GM12878 (cell line): ENCODE results near the gene SOX5. TPM values are rescaled to one million over a fixed set of nuclear protein-coding genes. Genes with fewer than 3 reads are reported as not detected.

Experiments used
- ATAC-seq: fragments of 200-7000 bp; cut with Tn5 transposase; 3 replicates; pipeline ENCODE4 v1.9.1; 2020; ENCODE audit warnings: mild to moderate bottlenecking, moderate library complexity
- BruUV-seq: library from RNA; stranded (reverse); fragments of 400-500 nt; replicated peaks from 2 replicates; lab custom pipeline; 2021; lab: Mats Ljungman, UMichigan
- CTCF ChIA-PET: fragments of 300-600 bp; sonication (Branson Sonifier 250); formaldehyde crosslinking; extraction: SDS; loops from one replicate; lab custom pipeline; 2021; ENCODE audit warnings: inconsistent platforms; lab: Yijun Ruan, JAX
- POLR2A ChIA-PET: fragments of 350-600 bp; formaldehyde crosslinking; extraction: SDS; loops from one replicate; lab custom pipeline; 2021; ENCODE audit warnings: inconsistent platforms; lab: Charles Lee
- RAD21 ChIA-PET: fragments of 300-600 bp; sonication (Branson Sonifier 250); formaldehyde crosslinking; loops from one replicate; lab custom pipeline; 2023; ENCODE audit warnings: antibody characterized with exemption; ENCODE audit not compliant: unreplicated experiment; lab: Charles Lee
- SMC1A ChIA-PET: fragments of 300-600 bp; sonication (Branson Sonifier 250); formaldehyde crosslinking; loops from one replicate; lab custom pipeline; 2023; ENCODE audit not compliant: unreplicated experiment, uncharacterized antibody; lab: Charles Lee
- DNase-seq: peaks from one replicate; pipeline ENCODE4 v3.0.0-alpha.2; 2011; ENCODE audit warnings: low read depth, low spot score
- FAIRE-seq: peaks from 3 replicates; lab custom pipeline; 2011; peaks lifted over from hg19 to GRCh38; lab: Jason Lieb, UNC
- H2AFZ ChIP-seq: 2 replicates; pipeline ENCODE4 v1.6.0; 2011; ENCODE audit warnings: low read depth, low read length, control low read depth; ENCODE audit not compliant: control insufficient read depth
- H3K27ac ChIP-seq: 2 replicates; pipeline ENCODE4 v1.5.1; 2011; ENCODE audit warnings: control low read depth; ENCODE audit not compliant: control insufficient read depth, insufficient read depth
- H3K27me3 ChIP-seq, 2 experiments: replicated peaks in 1 of 2; 2 replicates each; pipeline versions ENCODE4 v1.6.0 to v1.6.1; 2011; ENCODE audit warnings: low read length in 1 of 2; ENCODE audit not compliant: control insufficient read depth in 2 of 2, insufficient read depth in 2 of 2
- H3K36me3 ChIP-seq, 2 experiments: 2 replicates each; pipeline ENCODE4 v1.5.1; 2011; ENCODE audit warnings: low read length in 1 of 2; ENCODE audit not compliant: control insufficient read depth in 2 of 2, insufficient read depth in 2 of 2
- H3K4me1 ChIP-seq: 2 replicates; pipeline ENCODE4 v1.6.1; 2011; ENCODE audit warnings: mild to moderate bottlenecking, low read length, moderate library complexity, mixed read lengths; ENCODE audit not compliant: control insufficient read depth, insufficient read depth
- H3K4me2 ChIP-seq: 2 replicates; pipeline ENCODE4 v1.6.0; 2011; ENCODE audit warnings: control low read depth; ENCODE audit not compliant: control insufficient read depth, insufficient read depth
- H3K4me3 ChIP-seq: fragments of 200-600 bp; sonication (generic); 2 replicates; pipeline ENCODE4 v1.5.1; 2016
- H3K79me2 ChIP-seq: 2 replicates; pipeline ENCODE4 v1.6.0; 2011; ENCODE audit warnings: low read length; ENCODE audit not compliant: control insufficient read depth, insufficient read depth
- H3K9ac ChIP-seq: 2 replicates; pipeline ENCODE4 v1.8.0; 2011; ENCODE audit warnings: low read length, control low read depth, mixed read lengths; ENCODE audit not compliant: control insufficient read depth, insufficient read depth
- H3K9me3 ChIP-seq: replicated peaks from 3 replicates; pipeline ENCODE4 v1.5.1; 2011; ENCODE audit warnings: mild to moderate bottlenecking, low read length; ENCODE audit not compliant: control insufficient read depth, insufficient read depth
- H4K20me1 ChIP-seq: 2 replicates; pipeline ENCODE4 v1.6.0; 2011; ENCODE audit not compliant: control insufficient read depth, insufficient read depth
- BCL11A ChIP-seq: IDR thresholded peaks from 2 replicates; pipeline ENCODE4 v1.6.1; 2011; ENCODE audit warnings: low read depth, low read length
- EGR1 ChIP-seq, 2 experiments: IDR thresholded peaks; 1 replicate in 1 of 2; 2 replicates in 1 of 2; pipeline ENCODE4 v1.6.1; 2011 to 2012; ENCODE audit warnings: low read depth in 2 of 2, low read length in 2 of 2, borderline replicate concordance in 1 of 2, mild to moderate bottlenecking in 1 of 2, moderate library complexity in 1 of 2
- HDGF ChIP-seq: fragments of 450-650 bp; IDR thresholded peaks from 2 replicates; pipeline ENCODE4 v1.6.1; 2016; ENCODE audit warnings: antibody characterized with exemption
- KLF5 ChIP-seq: fragments of 450-650 bp; IDR thresholded peaks from 2 replicates; pipeline ENCODE4 v1.6.1; 2014; ENCODE audit warnings: mild to moderate bottlenecking; ENCODE audit not compliant: partially characterized antibody
- NR2C2 ChIP-seq: IDR thresholded peaks from 2 replicates; pipeline ENCODE4 v1.6.1; 2011; ENCODE audit warnings: borderline replicate concordance, low read depth; ENCODE audit not compliant: control insufficient read depth, insufficient read length
- RAD51 ChIP-seq: fragments of 450-650 bp; IDR thresholded peaks from 2 replicates; pipeline ENCODE4 v1.6.1; 2016; ENCODE audit warnings: moderate library complexity, mild to moderate bottlenecking, inconsistent platforms
- SIX5 ChIP-seq: IDR thresholded peaks from 2 replicates; pipeline ENCODE4 v1.6.1; 2011; ENCODE audit warnings: mild to moderate bottlenecking, low read depth, low read length, moderate library complexity; ENCODE audit not compliant: severe bottlenecking
- SMAD5 ChIP-seq: IDR thresholded peaks from 2 replicates; pipeline ENCODE4 v1.6.1; 2016; ENCODE audit warnings: antibody characterized with exemption, low read depth
- SMC3 ChIP-seq: IDR thresholded peaks from 2 replicates; pipeline ENCODE4 v1.6.1; 2011; ENCODE audit warnings: low read length, improper control_type of control experiment, borderline replicate concordance
- SREBF2 ChIP-seq: IDR thresholded peaks from 2 replicates; pipeline ENCODE4 v1.6.1; 2012; ENCODE audit warnings: mild to moderate bottlenecking, low read length
- STAT1 ChIP-seq: fragments of 450-650 bp; conservative IDR thresholded peaks from 2 replicates; pipeline ENCODE4 v1.6.1; 2014; ENCODE audit warnings: antibody characterized with exemption, mild to moderate bottlenecking
- TCF12 ChIP-seq: IDR thresholded peaks from 2 replicates; pipeline ENCODE4 v1.6.1; 2011; ENCODE audit warnings: low read depth, mild to moderate bottlenecking, low read length
- ZNF384 ChIP-seq: IDR thresholded peaks from 2 replicates; pipeline ENCODE4 v1.6.1; 2012; ENCODE audit warnings: low read depth, mild to moderate bottlenecking, low read length, improper control_type of control experiment, borderline replicate concordance
- WGBS: methylation state at CpG from one replicate; pipeline ENCODE4 v1.1.6; 2016; ENCODE audit warnings: low lambda C conversion rate; ENCODE audit not compliant: insufficient replicate concordance, insufficient coverage; ENCODE audit errors: missing lambda C conversion rate; 5-methylcytosine and 5-hydroxymethylcytosine counted together
- in situ Hi-C: fragments of 300-500 bp; cut with MboI; formaldehyde crosslinking; loops from 9 replicates; pipeline ENCODE4 v1.14.3; 2018; ENCODE audit warnings: mixed read lengths
- intact Hi-C: fragments of 100-400 bp; cut with micrococcal nuclease; formaldehyde crosslinking; loops from one replicate; pipeline ENCODE4 v1.14.2; 2022; ENCODE audit not compliant: unreplicated experiment
- polyA plus RNA-seq, 11 experiments: library from polyadenylated mRNA; depleted of rRNA in 4 of 11; unstranded in 6 of 11; stranded (reverse) in 5 of 11; fragments of >200 nt; fragmentation: Nextera tagmentation in 4 of 11; fragmentation: Illumina TruSeq in 1 of 11; extraction: Ambion mirVana in 4 of 11; extraction: Trizol in 1 of 11; gene quantifications; 1 replicate in 1 of 11; 2 replicates in 10 of 11; pipeline versions ENCODE4 v1.2.1 to v1.2.3, GENCODE V29; 2011 to 2016; ENCODE audit warnings: inconsistent platforms in 2 of 11, missing spikeins in 2 of 11, low read depth in 1 of 11
- total RNA-seq, 4 experiments: library from RNA; depleted of rRNA in 3 of 4; stranded (reverse); fragments of >200 nt in 3 of 4; fragmentation: Illumina TruSeq in 1 of 4; extraction: Trizol in 1 of 4; gene quantifications; 2 replicates each; pipeline versions ENCODE4 v1.2.1 to v1.2.3, GENCODE V29; 2013 to 2021
- TF ChIP-seq, protein P1 (sequence below): fragments of 450-650 bp; IDR thresholded peaks from 2 replicates; pipeline ENCODE4 v1.6.1; 2017; ENCODE audit warnings: mild to moderate bottlenecking, moderate library complexity
- TF ChIP-seq, protein P2 (sequence below): fragments of 450-650 bp; IDR thresholded peaks from 2 replicates; pipeline ENCODE4 v1.6.1; 2017; ENCODE audit warnings: low read depth, mild to moderate bottlenecking, moderate library complexity

Gene SOX5
- total and polyA plus RNA-seq, 10 of the 15 experiments (the other 5 are each of a cell fraction or from before 2014, with no cell fraction given): 0.08 to 1.0 (median 0.24) TPM

DNA sequence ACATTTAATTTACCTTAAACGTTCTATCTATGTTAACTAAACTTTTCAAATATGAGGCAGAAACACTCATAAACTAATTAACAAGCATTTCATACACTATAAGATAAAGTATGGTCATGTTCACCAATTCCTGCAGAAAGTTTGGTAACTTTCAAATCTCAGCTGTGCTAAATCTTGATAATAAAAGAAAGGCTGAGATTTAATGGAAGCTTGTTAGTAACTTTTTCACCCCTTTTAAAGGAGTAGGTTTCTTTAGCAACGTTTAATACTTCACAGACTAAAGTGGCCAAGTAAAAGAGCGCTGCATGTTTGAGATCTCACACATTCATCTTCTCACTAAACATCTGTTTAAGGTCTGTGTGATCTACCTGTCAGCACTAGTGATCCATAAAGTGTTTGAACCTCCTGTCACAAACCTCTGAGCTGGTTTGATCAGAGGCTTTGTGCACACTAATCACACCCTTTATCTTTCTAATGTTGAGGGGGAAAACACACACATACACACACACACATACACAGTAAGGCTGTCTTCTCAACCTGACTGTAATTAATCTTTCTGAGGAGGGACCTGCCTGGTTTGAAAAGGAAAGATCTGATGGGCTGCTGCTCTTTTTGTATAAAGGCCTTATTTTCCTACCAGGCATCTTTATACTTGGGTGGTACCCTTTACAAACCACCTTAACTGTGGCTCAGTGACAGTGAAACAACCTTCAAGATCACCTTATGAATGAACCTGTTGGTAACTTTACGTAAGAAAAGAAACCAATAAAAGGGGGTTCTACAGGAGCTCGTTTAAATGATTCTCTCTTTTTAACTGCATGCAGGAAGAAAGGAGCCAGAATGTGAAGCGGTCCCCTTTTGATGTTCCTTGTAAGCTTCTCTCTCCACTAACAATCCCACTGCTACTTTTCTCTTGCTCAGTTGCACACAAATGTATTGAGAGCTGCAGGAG is 244.2 kb downstream of the SOX5 start (continued):
- TF ChIP-seq SREBF2 (no peak), RAD51 (no peak), SMAD5 (no peak), ZNF384 (no peak), STAT1 (no peak)
- TF ChIP-seq, protein P1, sequence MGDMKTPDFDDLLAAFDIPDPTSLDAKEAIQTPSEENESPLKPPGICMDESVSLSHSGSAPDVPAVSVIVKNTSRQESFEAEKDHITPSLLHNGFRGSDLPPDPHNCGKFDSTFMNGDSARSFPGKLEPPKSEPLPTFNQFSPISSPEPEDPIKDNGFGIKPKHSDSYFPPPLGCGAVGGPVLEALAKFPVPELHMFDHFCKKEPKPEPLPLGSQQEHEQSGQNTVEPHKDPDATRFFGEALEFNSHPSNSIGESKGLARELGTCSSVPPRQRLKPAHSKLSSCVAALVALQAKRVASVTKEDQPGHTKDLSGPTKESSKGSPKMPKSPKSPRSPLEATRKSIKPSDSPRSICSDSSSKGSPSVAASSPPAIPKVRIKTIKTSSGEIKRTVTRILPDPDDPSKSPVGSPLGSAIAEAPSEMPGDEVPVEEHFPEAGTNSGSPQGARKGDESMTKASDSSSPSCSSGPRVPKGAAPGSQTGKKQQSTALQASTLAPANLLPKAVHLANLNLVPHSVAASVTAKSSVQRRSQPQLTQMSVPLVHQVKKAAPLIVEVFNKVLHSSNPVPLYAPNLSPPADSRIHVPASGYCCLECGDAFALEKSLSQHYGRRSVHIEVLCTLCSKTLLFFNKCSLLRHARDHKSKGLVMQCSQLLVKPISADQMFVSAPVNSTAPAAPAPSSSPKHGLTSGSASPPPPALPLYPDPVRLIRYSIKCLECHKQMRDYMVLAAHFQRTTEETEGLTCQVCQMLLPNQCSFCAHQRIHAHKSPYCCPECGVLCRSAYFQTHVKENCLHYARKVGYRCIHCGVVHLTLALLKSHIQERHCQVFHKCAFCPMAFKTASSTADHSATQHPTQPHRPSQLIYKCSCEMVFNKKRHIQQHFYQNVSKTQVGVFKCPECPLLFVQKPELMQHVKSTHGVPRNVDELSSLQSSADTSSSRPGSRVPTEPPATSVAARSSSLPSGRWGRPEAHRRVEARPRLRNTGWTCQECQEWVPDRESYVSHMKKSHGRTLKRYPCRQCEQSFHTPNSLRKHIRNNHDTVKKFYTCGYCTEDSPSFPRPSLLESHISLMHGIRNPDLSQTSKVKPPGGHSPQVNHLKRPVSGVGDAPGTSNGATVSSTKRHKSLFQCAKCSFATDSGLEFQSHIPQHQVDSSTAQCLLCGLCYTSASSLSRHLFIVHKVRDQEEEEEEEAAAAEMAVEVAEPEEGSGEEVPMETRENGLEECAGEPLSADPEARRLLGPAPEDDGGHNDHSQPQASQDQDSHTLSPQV: no peak

DNA sequence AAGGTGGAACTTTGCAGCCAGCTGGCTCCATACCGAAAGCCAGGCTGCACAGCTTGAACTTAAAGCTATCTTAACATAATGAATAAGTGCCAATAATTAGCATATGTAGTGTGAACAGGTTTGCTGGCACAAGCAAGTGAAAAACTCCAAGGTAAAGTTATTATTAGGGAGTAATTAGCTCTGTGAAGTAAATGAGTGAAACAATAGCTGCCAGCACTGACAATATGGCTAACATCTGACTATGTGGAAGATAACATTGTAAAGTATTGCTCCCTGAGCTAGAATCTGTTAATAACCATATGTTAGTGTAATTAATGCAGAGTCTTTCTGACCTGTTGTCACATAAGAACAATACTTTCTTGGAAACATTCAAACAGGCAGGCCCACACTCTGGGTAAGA is 246.4 kb downstream of the SOX5 start:
- 5% methylated on average over 1 of the region's 1 CpG for WGBS
- H3K79me2 ChIP-seq: no peaks in the 10 kb centered on the region
- H2AFZ ChIP-seq: no peak overlapping the region
- no peaks in the 10 kb centered on the region for H3K4me1 ChIP-seq
- BruUV-seq: no TSS peak
- H3K36me3 ChIP-seq: no peaks in the 10 kb centered on the region
- ATAC-seq: no peak
- intact Hi-C loops: no loop called here
- in situ Hi-C loops: no loop called here
- H4K20me1 ChIP-seq: no peaks in the 10 kb centered on the region
- no peak overlapping the region for H3K9ac ChIP-seq
- no peak for DNase-seq
- H3K4me2 ChIP-seq: no peak overlapping the region
- H3K4me3 ChIP-seq: no peak overlapping the region
- ChIA-PET POLR2A (no interaction called here), RAD21 (no interaction called here), SMC1A (interaction anchor here (0.5 to 2.3 kb wide), 4 partner anchors 9 to 150 kb away, joined by 3 to 9 read pairs (median 6); no protein-coding TSS in a partner anchor), CTCF (interaction anchor here (0.7 to 1.8 kb wide), 2 partner anchors 21 to 37 kb away, joined by 3 to 6 read pairs; no protein-coding TSS in a partner anchor)
- no peak overlapping the region for H3K27ac ChIP-seq
- no peaks in the 10 kb centered on the region for H3K27me3 ChIP-seq
- H3K9me3 ChIP-seq: no peaks in the 10 kb centered on the region
- no peak for FAIRE-seq
- TF ChIP-seq HDGF: no peak
- TF ChIP-seq BCL11A: no peak
- no peak for TF ChIP-seq TCF12
- TF ChIP-seq SIX5: no peak
- TF ChIP-seq SMC3: no peak
- TF ChIP-seq, protein P2, sequence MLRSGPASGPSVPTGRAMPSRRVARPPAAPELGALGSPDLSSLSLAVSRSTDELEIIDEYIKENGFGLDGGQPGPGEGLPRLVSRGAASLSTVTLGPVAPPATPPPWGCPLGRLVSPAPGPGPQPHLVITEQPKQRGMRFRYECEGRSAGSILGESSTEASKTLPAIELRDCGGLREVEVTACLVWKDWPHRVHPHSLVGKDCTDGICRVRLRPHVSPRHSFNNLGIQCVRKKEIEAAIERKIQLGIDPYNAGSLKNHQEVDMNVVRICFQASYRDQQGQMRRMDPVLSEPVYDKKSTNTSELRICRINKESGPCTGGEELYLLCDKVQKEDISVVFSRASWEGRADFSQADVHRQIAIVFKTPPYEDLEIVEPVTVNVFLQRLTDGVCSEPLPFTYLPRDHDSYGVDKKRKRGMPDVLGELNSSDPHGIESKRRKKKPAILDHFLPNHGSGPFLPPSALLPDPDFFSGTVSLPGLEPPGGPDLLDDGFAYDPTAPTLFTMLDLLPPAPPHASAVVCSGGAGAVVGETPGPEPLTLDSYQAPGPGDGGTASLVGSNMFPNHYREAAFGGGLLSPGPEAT: no peak
- TF ChIP-seq KLF5: no peak
- no peak for TF ChIP-seq NR2C2
- no peak for TF ChIP-seq EGR1 (IDR thresholded peaks at IDR 0.05; ENCODE audit: borderline replicate concordance in 1 of 2, low read depth in 2 of 2, low read length in 2 of 2)
